ENCODE measurements around the gene VIPR2. TPM values are rescaled to one million over a fixed set of nuclear protein-coding genes. Genes with fewer than 3 reads are reported as not detected.

Gene VIPR2
- total and polyA plus RNA-seq, 2 donors from 2014 or later = 0.91 to 1.3 TPM

DNA sequence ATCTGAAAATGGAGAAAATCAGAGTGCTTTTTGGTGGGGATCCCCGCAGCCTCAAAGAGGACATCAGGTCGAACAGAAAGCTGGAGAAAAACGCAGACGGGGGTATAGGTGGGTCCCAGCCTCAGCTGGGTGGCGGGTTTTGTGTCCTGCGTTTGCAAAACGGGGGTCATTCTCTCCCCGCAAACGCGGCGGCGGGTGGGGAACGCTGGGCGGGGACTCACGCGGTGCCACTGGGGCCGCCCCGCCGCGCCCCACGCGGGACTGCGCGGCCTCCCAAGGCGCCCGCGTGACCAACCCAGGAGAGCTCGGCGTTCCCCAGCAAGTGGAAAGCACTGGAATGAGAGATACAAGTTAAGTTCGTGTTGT lies 806 bp upstream of the VIPR2 start:
- TF ChIP-seq, protein P1, sequence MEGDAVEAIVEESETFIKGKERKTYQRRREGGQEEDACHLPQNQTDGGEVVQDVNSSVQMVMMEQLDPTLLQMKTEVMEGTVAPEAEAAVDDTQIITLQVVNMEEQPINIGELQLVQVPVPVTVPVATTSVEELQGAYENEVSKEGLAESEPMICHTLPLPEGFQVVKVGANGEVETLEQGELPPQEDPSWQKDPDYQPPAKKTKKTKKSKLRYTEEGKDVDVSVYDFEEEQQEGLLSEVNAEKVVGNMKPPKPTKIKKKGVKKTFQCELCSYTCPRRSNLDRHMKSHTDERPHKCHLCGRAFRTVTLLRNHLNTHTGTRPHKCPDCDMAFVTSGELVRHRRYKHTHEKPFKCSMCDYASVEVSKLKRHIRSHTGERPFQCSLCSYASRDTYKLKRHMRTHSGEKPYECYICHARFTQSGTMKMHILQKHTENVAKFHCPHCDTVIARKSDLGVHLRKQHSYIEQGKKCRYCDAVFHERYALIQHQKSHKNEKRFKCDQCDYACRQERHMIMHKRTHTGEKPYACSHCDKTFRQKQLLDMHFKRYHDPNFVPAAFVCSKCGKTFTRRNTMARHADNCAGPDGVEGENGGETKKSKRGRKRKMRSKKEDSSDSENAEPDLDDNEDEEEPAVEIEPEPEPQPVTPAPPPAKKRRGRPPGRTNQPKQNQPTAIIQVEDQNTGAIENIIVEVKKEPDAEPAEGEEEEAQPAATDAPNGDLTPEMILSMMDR (IDR thresholded peaks at IDR 0.05; ENCODE audit: borderline replicate concordance, extremely low read depth, insufficient read depth) = no peak
- DNase-seq (peak in 2 of 5 donors; percentile 26 to 28), FAIRE-seq (no peak)
- Histone ChIP-seq H3K9ac (ENCODE audit: low read length in 3 of 3) (no peak overlapping the region), H3K27me3 (ENCODE audit: control insufficient read depth, insufficient read depth, low read length) (peaks cover 10% of the 10 kb centered on the region), H3K4me1 (ENCODE audit: control insufficient read depth in 2 of 3, insufficient read depth in 2 of 3, low read depth in 1 of 3, low read length in 3 of 3) (peaks cover 0 to 4% (median 0%) of the 10 kb centered on the region in 3 donors), H3K36me3 (ENCODE audit: control insufficient read depth in 2 of 3, insufficient read depth in 3 of 3, low read length in 3 of 3) (no peaks in the 10 kb centered on the region), H3K9me3 (ENCODE audit: control insufficient read depth in 2 of 3, insufficient read depth in 1 of 3, low read length in 3 of 3) (no peaks in the 10 kb centered on the region), H3K27ac (ENCODE audit: low read depth in 2 of 2, low read length in 2 of 2) (no peak overlapping the region), H3K4me3 (ENCODE audit: low read length in 3 of 3) (no peak overlapping the region)
- intact Hi-C loops (cut with DNase I) = no loop called here

DNA sequence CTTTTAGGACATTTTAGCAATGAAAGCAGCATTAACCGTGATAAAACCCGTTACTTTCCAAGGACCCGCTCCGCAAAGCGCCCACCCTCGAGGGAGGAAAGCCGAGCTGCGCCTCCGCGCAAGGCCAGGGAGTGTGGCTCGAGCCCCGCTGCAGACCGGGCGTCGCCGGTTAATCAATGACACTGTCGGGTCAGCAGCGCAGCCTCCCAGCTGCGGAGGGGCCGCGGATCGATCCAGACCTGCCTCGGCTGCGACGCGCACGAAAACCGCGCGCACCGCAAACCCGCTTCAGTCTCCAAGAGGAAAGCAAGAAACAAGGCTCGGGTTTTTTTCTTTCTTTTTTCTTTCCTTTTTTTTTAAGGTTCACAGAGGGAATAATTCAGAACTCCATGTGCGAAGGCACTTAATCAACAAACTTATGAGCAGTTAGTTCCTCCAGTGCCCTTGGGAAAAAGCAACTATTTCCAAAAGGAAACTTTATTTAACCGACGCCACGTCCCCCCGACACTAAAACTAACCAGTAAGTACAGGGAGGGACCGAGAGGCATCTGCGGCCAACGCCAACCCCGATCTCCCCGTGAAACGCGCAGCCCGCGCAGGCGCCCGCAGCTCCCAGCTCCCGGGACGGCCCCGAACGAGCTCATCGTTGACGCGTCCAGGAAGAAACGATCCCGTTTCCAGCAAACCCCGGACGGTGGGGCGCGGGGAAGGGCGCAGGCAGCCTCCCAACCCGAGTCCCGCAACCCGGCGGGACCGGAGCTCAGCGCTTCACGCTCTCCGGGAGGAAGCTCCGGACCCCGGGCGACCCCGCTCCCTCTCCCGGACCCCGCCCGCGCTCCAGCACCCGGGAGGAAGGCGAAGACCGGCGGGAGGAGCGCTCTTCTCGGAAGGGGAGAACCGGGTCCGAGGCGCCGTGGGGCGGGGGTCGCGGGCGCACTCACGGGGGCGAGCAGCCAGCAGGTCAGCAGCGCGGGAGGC lies 598 bp downstream of the VIPR2 start:
- FAIRE-seq = no peak

DNA sequence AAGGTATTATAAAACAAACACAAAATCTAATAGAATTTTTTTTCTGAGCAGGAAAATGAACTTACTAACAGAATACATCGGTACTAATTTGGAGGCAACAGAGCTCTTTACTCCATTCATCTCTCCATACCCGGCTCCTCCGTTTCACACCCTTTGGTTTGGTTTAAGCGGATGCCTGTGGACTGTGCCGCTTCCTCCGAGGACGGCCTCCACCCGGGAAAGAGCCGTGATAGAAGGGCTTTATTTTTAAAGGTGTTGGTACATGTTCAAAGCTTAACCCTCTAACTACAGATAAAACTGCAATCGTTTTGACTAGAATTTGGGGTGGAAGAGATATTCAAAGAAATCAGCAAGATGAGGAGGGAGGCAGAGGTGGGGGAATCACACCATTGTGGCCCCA lies 1.9 kb downstream of the VIPR2 start:
- peaks cover 0 to 4% (median 0%) of the 10 kb centered on the region in 3 donors for H3K4me1 ChIP-seq (ENCODE audit: control insufficient read depth in 2 of 3, insufficient read depth in 2 of 3, low read depth in 1 of 3, low read length in 3 of 3)
- peaks cover 0 to 2% (median 0%) of the 10 kb centered on the region in 3 donors for H3K9me3 ChIP-seq (ENCODE audit: control insufficient read depth in 2 of 3, insufficient read depth in 1 of 3, low read length in 3 of 3)
- intact Hi-C loops (cut with DNase I) = no loop called here
- H3K36me3 ChIP-seq (ENCODE audit: control insufficient read depth in 2 of 3, insufficient read depth in 3 of 3, low read length in 3 of 3) = no peaks in the 10 kb centered on the region
- H3K4me3 ChIP-seq (ENCODE audit: low read length in 3 of 3) = no peak overlapping the region
- H3K27me3 ChIP-seq (ENCODE audit: control insufficient read depth, insufficient read depth, low read length) = peaks cover 10% of the 10 kb centered on the region
- FAIRE-seq (no peak), DNase-seq (no peak)
- TF ChIP-seq, protein P1 (IDR thresholded peaks at IDR 0.05; ENCODE audit: borderline replicate concordance, extremely low read depth, insufficient read depth) = no peak
- no peak overlapping the region for H3K27ac ChIP-seq (ENCODE audit: low read depth in 2 of 2, low read length in 2 of 2)
- H3K9ac ChIP-seq (ENCODE audit: low read length in 3 of 3) = no peak overlapping the region

More for the DNA sequence above, 598 bp downstream of the VIPR2 start:
- TF ChIP-seq, protein P1 (IDR thresholded peaks at IDR 0.05; ENCODE audit: borderline replicate concordance, extremely low read depth, insufficient read depth) = no peak
- no peaks in the 10 kb centered on the region for H3K36me3 ChIP-seq (ENCODE audit: control insufficient read depth in 2 of 3, insufficient read depth in 3 of 3, low read length in 3 of 3)
- H3K4me3 ChIP-seq (ENCODE audit: low read length in 3 of 3) = peak overlapping the region; percentile 52 to 61 (median 59)
- no peak overlapping the region for H3K9ac ChIP-seq (ENCODE audit: low read length in 3 of 3)
- no peak overlapping the region for H3K27ac ChIP-seq (ENCODE audit: low read depth in 2 of 2, low read length in 2 of 2)
- DNase-seq = peak in 4 of 5 donors; percentile 27 to 62 (median 52)
- intact Hi-C loops (cut with DNase I) = no loop called here
- H3K9me3 ChIP-seq (ENCODE audit: control insufficient read depth in 2 of 3, insufficient read depth in 1 of 3, low read length in 3 of 3) = peaks cover 0 to 2% (median 0%) of the 10 kb centered on the region in 3 donors
- H3K4me1 ChIP-seq (ENCODE audit: control insufficient read depth in 2 of 3, insufficient read depth in 2 of 3, low read depth in 1 of 3, low read length in 3 of 3) = peaks cover 0 to 4% (median 0%) of the 10 kb centered on the region in 3 donors
- peaks cover 10% of the 10 kb centered on the region for H3K27me3 ChIP-seq (ENCODE audit: control insufficient read depth, insufficient read depth, low read length)

All from kidney (tissue), 14 donors.